HepG2 (cell line): ENCODE measurements around the gene FANCD2OS. TPM values are rescaled to one million over a fixed set of nuclear protein-coding genes. Genes with fewer than 3 reads are reported as not detected.

Experiments
- ESRRA ChIP-seq: sonication (generic); formaldehyde crosslinking; IDR thresholded peaks from 2 replicates; pipeline ENCODE4 v1.5.1; 2020; ENCODE audit warnings: mild to moderate bottlenecking, low read depth, missing genetic modification reagents
- FOXP1 ChIP-seq, 2 experiments: fragments of 450-650 bp in 1 of 2; IDR thresholded peaks; 2 replicates each; pipeline ENCODE4 v1.6.1; 2017 to 2018; ENCODE audit warnings: antibody characterized with exemption in 1 of 2
- GPN1 ChIP-seq: sonication (generic); formaldehyde crosslinking; IDR thresholded peaks from 2 replicates; pipeline ENCODE4 v1.5.1; 2020; ENCODE audit warnings: missing genetic modification reagents, borderline replicate concordance
- MEF2D ChIP-seq: sonication (generic); formaldehyde crosslinking; IDR thresholded peaks from 2 replicates; pipeline ENCODE4 v1.5.1; 2020; ENCODE audit warnings: mild to moderate bottlenecking, missing genetic modification reagents
- NR2C2 ChIP-seq: sonication (generic); formaldehyde crosslinking; IDR thresholded peaks from 2 replicates; pipeline ENCODE4 v1.4.0; 2020; ENCODE audit warnings: missing genetic modification reagents, mild to moderate bottlenecking, moderate library complexity, borderline replicate concordance
- ONECUT2 ChIP-seq: sonication (generic); formaldehyde crosslinking; IDR thresholded peaks from 2 replicates; pipeline ENCODE4 v1.4.0; 2020; ENCODE audit warnings: missing genetic modification reagents
- PAX8 ChIP-seq: sonication (generic); formaldehyde crosslinking; IDR thresholded peaks from 2 replicates; pipeline ENCODE4 v1.8.0; 2022; ENCODE audit warnings: mild to moderate bottlenecking, missing genetic modification reagents, borderline replicate concordance
- PAXIP1 ChIP-seq: sonication (generic); formaldehyde crosslinking; conservative IDR thresholded peaks from 2 replicates; pipeline ENCODE4 v1.4.0; 2020; ENCODE audit warnings: mild to moderate bottlenecking, missing genetic modification reagents, moderate library complexity
- PHF21A ChIP-seq: sonication (generic); formaldehyde crosslinking; IDR thresholded peaks from 2 replicates; pipeline ENCODE4 v1.5.0; 2020; ENCODE audit warnings: mild to moderate bottlenecking, missing genetic modification reagents
- SETDB1 ChIP-seq: sonication (generic); formaldehyde crosslinking; IDR thresholded peaks from 2 replicates; pipeline ENCODE4 v1.5.1; 2020; ENCODE audit warnings: missing genetic modification reagents, mild to moderate bottlenecking, borderline replicate concordance
- TCF7 ChIP-seq: sonication (generic); IDR thresholded peaks from 2 replicates; pipeline ENCODE4 v1.6.1; 2016; ENCODE audit warnings: antibody characterized with exemption, low read depth
- TGIF2 ChIP-seq: IDR thresholded peaks from 2 replicates; pipeline ENCODE4 v1.6.1; 2016; ENCODE audit warnings: control low read depth, missing compliant biosample characterization
- TP53 ChIP-seq: sonication (generic); formaldehyde crosslinking; conservative IDR thresholded peaks from 2 replicates; pipeline ENCODE4 v1.4.0; 2020; ENCODE audit warnings: missing genetic modification reagents
- ZBTB1 ChIP-seq: sonication (generic); formaldehyde crosslinking; IDR thresholded peaks from 2 replicates; pipeline ENCODE4 v1.4.0; 2020; ENCODE audit warnings: missing genetic modification reagents, borderline replicate concordance
- ZBTB26 ChIP-seq: IDR thresholded peaks from 2 replicates; pipeline ENCODE4 v1.6.1; 2016; ENCODE audit warnings: missing compliant biosample characterization, missing genetic modification reagents, borderline replicate concordance
- ZBTB49 ChIP-seq: sonication (generic); formaldehyde crosslinking; IDR thresholded peaks from 2 replicates; pipeline ENCODE4 v1.4.0; 2020; ENCODE audit warnings: missing genetic modification reagents, borderline replicate concordance
- ZFP36 ChIP-seq: fragments of 150-350 bp; IDR thresholded peaks from 2 replicates; pipeline ENCODE4 v1.6.1; 2018; ENCODE audit warnings: borderline replicate concordance, low read length, low read depth; ENCODE audit not compliant: partially characterized antibody
- ZNF431 ChIP-seq: sonication (generic); formaldehyde crosslinking; IDR thresholded peaks from 2 replicates; pipeline ENCODE4 v1.9.0; 2022; ENCODE audit warnings: missing genetic modification reagents, low read depth, mild to moderate bottlenecking, borderline replicate concordance
- ZNF549 ChIP-seq: sonication (generic); formaldehyde crosslinking; IDR thresholded peaks from 2 replicates; pipeline ENCODE4 v1.5.0; 2020; ENCODE audit warnings: missing genetic modification reagents
- ZNF75D ChIP-seq: sonication (generic); formaldehyde crosslinking; IDR thresholded peaks from 2 replicates; pipeline ENCODE4 v1.8.1; 2023; ENCODE audit warnings: missing genetic modification reagents, mild to moderate bottlenecking, borderline replicate concordance
- polyA plus RNA-seq, 8 experiments: library from polyadenylated mRNA; depleted of rRNA in 3 of 8; stranded (reverse) in 7 of 8; unstranded in 1 of 8; fragments of >200 nt; fragmentation: Illumina TruSeq in 4 of 8; extraction: Trizol in 4 of 8; gene quantifications; 2 replicates each; pipeline versions ENCODE4 v1.2.1 to v1.2.3, GENCODE V29; 2011 to 2016; ENCODE audit warnings: low read depth in 4 of 8, missing spikeins in 1 of 8, mixed read lengths in 1 of 8; ENCODE audit not compliant: insufficient read depth in 1 of 8
- total RNA-seq, 5 experiments: library from RNA; depleted of rRNA; stranded (reverse); fragments of >200 nt; fragmentation: Illumina TruSeq; extraction: Trizol; gene quantifications; 2 replicates each; pipeline ENCODE4 v1.2.3, GENCODE V29; 2016; ENCODE audit warnings: low read depth in 1 of 5
- TF ChIP-seq, protein P1 (sequence below): IDR thresholded peaks from 2 replicates; pipeline ENCODE4 v1.6.1; 2016; ENCODE audit warnings: missing compliant biosample characterization, missing genetic modification reagents, borderline replicate concordance

The FANCD2OS gene
- total and polyA plus RNA-seq, 2 of the 13 experiments (the other 11 are each of a cell fraction or from before 2014, with no cell fraction given): not detected

GRCh38 chr3:10142707-10143560 is 34.9 kb upstream of the FANCD2OS start (continued):
- TF ChIP-seq MEF2D (CRISPR knock-in tag) (no peak), PAX8 (CRISPR knock-in tag) (no peak), ZBTB49 (CRISPR knock-in tag) (no peak), ZNF431 (CRISPR knock-in tag) (no peak), PHF21A (no peak), ZFP36 (no peak), PAXIP1 (CRISPR knock-in tag) (no peak), TCF7 (no peak), ZBTB26 (CRISPR knock-in tag) (no peak), ESRRA (CRISPR knock-in tag) (no peak), ZNF549 (CRISPR knock-in tag) (no peak), NR2C2 (CRISPR knock-in tag) (0 out of 2 replicates have a peak, but pooled peaks have one; percentile 34), ONECUT2 (CRISPR knock-in tag) (no peak), GPN1 (no peak), ZNF75D (no peak), TGIF2 (CRISPR knock-in tag) (0 out of 2 replicates have a peak, but pooled peaks have one; percentile 25), SETDB1 (CRISPR knock-in tag) (no peak), ZBTB1 (no peak), FOXP1 (IDR thresholded peaks at IDR 0.05) (no peak), FOXP1 (CRISPR knock-in tag; IDR thresholded peaks at IDR 0.05) (no peak), TP53 (CRISPR knock-in tag) (no peak)
- TF ChIP-seq, protein P1, sequence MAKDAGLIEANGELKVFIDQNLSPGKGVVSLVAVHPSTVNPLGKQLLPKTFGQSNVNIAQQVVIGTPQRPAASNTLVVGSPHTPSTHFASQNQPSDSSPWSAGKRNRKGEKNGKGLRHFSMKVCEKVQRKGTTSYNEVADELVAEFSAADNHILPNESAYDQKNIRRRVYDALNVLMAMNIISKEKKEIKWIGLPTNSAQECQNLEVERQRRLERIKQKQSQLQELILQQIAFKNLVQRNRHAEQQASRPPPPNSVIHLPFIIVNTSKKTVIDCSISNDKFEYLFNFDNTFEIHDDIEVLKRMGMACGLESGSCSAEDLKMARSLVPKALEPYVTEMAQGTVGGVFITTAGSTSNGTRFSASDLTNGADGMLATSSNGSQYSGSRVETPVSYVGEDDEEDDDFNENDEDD (CRISPR knock-in tag): no peak
